HG03045 (cell line): ENCODE data around the gene BACE2.

ENCODE experiments used
- ATAC-seq: cut with Tn5 transposase; IDR thresholded peaks from one replicate; pipeline ENCODE4 v1.9.1; 2021; ENCODE audit warnings: mild to moderate bottlenecking, moderate library complexity; ENCODE audit not compliant: unreplicated experiment

The BACE2 gene

DNA sequence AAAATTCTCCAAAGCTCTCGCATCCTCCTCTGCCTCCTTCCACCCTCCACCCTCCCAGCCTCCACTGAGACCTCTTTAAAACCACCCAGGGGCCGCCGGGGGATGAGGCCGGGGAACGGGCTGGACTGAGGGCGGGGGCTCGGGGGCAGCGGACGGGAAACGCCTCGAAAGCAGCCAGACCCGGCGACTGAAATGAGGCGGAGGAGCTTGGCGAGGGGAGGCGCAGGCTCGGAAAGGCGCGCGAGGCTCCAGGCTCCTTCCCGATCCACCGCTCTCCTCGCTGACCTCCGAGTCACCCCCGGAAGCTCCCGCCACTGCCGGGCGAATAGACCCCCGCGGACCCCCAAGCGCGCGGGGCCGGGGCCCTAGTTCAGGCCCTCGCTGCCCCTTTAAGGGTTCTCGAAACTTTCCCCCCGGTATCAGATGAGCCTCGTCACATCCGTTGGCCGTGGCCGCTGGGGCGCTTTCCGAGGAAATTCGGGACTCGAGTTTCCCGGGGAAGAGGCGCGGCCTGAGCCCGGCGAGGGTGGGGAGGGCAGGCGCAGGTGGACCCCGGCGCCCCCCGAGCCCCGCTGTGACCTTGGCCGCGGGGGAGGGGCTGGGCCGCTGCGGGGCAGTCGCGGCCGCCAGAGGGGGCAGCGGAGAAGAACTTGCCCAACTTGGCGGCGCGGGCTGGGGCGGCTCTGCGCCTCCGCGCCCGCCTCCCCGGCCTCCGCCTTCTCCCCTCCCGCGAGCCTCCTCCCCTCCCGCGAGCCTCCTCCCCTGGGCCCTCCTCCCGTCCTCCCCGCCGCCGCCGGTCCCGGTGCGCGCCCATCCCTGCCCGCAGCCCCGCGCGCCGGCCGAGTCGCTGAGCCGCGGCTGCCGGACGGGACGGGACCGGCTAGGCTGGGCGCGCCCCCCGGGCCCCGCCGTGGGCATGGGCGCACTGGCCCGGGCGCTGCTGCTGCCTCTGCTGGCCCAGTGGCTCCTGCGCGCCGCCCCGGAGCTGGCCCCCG is at the start of gene BACE2:
Gene BACE2 (plus strand): TSS at position 813 of the 995 bp plus-strand sequence. CDS start 104 bp downstream, at position 917.
- no peak for ATAC-seq

DNA sequence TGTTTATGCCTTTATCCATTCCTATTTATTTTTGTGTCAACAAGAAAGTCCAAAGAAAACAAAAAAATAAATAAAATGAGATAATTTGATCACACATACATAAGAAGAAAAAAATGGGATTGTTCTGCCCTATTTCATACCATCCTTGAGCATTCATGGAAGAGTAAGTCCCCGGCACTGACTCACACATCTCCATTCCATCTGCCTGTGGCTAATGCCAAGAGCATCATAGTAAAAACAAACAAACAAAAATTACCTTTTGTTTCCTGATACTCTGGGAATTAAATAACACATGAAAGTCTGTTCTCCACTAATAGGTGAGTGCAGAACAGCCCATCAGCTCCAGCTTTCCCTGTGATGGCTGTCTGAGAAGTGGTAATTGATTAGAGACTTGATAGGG is 48.1 kb upstream of the BACE2 start:
- no peak for ATAC-seq

DNA sequence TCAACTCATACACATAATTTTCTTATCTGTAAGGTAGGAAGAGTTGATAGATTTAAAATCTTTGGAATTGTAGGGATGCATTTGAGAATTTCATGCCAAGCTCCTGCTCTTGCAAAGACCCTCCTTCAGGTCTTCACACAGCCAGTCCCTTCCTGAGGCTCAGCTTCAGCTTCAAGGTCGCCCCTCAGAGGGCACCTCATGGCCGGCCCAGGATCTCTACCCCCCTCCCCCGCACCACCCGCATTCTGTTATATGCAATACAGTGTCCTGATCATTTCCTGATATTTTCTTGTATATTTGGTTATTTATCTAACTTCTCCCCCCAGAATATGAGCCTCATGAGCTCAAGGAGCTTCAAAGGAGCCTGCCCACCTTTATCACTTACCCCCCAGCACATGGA is 47.0 kb upstream of the BACE2 start:
- no peak for ATAC-seq

DNA sequence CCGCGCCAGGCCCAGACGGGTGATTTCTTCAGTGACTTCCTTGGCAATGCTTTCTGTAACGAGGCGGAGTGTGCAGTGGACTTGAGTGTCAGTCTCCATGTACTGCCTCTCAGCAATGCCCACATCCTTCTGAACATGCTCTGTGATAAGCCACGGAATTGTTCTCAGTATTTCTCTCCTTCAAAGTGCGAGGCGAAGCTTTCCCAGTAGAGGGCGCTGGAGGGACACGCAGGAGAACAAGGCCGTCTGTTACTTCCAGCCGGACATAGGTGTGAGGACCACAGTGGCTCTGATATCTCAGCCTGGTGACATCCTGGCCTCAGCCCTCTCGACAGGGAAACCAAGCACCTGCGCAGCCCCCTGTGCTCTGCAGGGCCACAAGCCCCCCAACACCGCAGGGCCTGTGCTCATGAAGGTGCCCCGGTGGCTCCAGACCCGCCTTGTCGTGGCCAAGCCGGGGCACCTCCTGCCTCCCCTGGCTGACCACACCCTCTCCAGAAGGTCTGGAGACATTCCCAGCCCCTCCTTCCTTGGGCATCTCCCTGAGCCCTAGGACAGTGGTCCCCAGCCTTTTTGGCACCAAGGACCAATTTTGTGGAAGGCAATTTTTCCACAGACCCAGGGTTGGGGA is 46.1 kb upstream of the BACE2 start:
- ATAC-seq = no peak

DNA sequence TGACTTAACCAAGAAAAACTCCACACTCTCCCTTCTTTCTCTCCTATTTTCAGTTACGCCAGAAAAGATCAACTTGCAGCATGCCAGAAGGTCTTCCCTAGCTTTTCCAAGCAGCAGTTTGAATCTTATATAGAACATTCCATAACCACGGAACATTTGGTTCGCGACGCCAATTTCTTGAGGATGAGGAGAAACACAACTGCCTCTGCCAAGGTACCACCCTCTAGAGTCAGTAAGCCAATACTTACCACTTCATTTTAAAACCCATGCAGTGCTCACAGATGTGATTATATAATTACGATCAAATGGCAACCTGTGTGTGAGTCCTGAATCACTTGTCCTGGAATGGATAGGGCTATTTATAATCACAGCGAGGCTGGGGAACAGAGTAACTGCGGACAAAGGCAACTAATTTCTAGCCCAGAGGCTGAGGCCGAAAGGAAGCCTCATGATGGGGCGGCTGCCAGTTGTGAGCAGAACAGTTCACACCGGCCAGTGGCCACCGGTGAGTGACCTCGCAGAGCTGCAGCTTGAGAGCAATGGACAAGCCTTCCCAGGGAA is 43.2 kb upstream of the BACE2 start:
- no peak for ATAC-seq

DNA sequence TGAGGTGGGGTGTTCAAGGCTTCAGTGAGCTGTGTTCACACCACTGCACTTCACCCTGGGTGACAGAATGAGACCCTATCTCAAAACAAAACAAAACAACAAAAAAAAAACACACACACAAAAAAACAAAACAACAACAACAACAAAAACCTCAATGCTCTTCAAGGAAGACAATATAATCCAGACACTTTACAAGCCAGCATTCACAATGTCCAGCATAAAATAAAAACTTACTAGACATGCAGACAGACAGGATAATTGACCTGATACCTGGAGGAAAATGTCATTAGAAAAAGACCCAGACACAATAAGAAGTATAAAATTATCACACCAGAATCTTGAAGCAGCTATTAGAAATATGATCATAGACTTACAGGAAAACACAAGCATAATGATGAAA is 39.0 kb upstream of the BACE2 start:
- no peak for ATAC-seq

DNA sequence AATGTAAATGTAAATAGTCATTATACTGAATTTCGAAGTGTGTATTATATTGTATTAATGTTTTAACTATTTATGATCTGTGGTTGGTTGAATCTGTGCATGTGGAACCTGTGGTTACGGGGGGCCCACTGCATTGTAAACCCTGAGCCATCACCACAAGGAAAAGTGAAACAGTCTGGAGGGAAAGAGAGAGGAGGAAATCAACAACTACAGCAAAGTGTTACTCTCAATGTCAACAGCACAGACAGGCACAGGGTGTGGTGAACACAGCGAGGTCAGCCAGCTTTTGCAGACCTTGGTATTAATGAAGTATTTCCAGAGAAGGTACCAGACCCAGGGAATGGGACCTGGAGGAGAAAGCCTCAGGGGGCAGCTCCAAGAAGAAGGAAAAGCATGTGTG is 37.1 kb upstream of the BACE2 start:
- no peak for ATAC-seq

DNA sequence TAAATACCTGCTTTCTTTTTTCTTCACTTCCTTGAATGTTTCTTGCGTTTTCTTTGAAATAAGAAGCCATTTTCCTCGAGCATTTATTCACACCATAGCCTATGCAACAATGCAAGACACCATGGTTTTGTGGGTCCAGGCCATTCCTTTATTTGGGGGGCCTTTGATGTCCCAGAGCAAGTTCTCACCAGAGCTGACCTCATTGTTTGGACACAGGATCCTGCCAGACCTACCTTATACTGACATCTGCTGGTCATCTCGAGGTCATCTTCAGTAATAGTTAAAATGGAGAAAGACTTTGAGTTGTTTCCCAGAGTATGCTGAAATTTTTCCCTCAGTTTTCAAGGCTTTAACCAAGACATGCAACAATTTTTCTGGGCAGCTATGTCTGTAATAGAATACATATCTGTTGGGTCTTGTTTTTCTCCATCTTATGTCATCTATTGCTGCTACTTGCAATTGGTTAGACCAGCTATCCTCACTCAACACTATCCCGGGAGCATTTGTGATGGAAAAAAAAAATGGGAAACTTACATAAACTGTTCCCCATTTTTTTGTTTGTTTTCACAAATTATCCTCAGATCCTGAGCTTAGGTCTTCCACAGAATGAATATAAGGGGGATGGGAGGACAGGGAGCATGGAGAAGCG is 34.0 kb upstream of the BACE2 start:
- no peak for ATAC-seq

DNA sequence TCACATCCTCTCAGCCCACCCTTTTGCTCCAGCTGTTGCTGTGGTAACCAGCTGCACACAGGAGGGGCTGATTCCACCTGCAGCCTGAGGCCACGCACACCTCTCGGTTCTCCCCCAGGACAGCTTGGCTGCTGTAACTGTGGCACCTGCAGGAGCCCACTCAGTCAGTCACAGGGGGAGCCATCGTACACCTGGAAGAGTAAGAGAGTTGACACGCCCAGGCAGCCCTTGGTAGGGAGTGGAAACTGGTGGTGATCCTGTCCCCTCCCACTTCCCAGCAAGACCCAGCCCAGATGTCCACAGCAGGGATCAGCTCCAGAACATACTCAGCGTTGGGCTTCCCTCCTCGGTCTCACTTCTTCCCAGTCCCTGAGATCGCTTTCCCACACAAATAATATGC is 32.2 kb upstream of the BACE2 start:
- ATAC-seq = no peak

DNA sequence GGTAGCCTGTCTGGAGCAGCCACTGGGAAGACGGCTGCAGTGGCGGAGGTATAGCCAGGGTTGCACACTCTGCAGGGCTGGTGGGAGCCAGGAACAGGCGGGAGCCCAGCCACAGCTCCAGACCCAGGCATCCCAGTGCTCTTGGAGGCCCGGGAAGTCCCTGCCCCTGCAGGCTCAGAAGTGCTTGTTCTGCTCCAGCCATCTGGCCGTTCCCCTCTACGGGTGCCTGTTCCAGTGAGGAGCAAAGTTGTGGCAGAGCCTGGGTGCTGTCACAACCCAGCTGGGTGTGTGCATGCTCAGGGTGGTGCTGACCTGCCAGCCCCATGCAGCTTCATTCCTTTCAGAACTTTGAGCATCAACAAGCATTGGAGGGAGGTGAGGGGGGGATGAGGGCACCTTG is 31.7 kb upstream of the BACE2 start:
- ATAC-seq = no peak

DNA sequence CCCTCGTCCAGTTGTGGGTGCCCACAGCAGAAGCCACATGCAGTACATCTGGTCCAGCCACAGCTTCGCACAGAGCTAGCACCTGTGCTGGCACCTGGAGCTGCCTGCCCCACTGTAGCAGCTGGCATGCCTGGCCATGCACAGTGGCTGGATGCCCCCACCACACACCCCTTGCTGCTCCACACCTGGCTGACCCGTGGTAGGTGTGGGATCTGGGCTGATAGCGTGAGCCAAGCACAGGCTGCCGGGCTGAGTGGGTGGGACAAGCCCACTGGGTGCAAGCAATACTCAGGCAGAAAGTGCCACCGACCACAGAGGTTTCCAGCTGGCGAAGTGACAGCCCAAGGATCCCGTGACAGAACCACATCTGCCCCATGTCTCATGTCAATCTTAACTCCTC is 30.6 kb upstream of the BACE2 start:
- ATAC-seq = no peak

DNA sequence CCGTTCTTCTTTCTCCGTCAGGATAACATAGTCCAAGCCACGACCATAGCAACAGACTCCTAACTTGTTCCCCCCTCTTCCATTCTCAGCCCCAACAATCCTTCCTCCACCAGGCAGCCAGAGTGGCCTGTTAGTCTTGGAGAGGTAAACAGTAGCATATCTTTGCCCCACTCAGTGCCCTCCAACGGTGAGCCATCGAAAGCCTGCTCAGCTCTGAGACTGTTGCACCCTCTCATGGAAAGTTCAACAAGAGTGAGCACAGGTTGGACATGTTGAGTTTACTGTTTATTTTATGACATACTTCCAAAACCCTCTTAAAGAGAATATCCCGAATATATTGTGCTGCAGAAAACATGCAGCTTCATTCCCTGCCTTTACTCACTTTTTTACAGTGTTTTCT is 30.1 kb upstream of the BACE2 start:
- ATAC-seq = no peak

DNA sequence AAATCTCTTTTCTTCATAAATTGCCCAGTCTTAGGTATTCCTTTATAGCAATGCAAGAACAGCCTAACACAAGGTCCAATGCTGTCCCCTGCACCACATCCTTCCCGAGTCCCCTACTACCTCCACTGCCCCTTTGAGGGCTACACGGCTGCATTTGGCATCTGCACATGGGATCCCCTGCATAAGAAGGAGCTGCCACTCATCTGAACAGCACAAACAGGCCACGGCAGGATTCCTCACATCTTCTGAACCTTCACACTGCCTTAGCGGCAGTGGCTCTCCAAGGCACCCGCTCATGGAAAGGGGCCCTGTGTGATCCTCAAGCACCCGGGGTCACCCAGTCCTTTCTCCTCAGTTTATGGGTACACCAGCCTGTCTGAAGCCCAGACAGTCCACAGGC is 29.2 kb upstream of the BACE2 start:
- no peak for ATAC-seq

DNA sequence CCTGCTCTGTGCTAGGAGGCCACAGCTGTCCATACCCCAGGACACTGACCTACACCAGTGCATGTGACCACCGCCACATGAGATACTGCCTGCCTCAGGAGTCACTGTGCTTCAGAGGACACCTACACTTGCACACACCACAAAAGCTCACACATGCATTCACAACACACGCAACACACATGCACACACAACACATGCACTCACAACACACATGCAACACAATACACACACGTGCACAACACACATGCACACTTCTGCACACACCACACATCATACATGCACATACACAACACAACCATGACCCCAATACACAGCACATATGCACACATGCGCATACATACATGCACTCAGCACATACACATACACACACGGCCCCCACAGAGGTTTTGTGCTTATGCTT is 28.7 kb upstream of the BACE2 start:
- ATAC-seq = no peak

DNA sequence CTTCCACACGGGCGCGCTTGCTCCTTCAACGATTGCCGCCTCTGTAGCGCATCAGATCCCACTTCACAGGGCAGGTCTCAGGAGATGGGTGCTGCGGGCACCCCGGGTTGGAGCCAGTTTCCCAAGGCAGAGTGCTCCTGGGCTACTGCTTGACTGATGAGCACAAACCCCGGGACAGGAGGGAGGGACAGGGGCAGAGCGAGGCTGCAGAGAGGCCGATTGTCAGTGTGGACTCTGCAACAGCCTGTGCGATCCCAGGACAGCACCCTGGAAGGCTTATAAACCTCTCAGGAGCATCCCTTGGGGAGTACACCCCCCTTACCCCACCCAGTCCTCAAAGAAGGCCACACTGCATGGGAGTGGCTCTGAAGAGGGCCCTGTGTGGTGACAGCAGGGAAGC is 28.0 kb upstream of the BACE2 start:
- ATAC-seq = no peak

DNA sequence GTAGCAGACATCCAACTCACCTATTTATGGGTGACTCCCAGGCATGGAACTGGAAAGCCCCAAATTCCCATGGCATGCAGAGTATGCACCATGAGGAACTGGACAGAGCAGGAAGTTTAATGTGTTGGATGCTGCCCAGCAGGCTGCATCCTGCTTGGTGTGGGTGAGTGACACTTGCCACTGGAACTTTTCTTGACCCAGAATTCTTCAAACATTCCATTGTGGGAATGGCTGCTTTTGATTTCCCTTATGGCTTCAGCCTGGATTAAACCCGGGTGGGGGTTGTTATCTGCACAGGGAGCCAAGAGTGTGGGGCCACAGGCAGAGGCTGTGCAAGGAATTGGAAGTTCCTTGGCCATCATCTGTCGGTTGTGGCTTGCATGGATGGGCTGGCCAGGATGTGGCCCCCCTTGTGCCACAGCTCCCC is 26.9 kb upstream of the BACE2 start:
- ATAC-seq = no peak

DNA sequence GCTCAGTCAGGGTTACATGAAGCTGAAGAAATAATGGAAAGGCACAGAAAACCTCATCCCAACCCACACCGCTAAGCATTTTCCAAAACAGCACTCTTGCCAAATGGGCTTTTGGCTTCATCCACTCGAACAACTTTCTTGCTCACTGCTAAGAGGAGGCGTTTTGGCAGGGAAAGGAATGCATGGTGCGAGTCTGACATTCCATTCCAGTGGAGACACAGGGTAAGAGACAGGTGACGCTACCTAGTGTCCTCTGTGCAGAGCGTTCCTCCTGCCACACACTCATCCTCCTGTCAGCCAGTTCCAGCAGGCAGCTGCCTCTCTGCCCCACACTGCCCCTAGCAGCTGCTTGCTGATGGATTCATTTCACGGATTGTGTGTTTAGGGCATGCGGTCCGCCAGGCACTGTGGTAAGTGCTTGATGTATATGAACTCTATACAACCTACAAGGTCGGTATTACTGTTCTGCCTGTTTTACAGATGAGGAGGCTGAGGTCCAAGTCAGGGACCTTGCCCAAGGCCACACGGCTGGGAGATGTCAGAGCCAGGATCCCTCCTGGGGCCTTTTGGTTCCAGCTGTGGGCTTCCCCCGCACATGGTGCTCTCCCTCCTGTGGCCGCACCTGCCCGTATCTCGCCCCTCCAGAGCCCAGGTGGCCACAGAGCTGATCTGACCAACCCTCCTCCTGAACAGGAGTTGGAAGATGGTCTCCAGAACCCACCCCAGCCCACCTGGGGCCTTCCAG is 25.7 kb upstream of the BACE2 start:
- no peak for ATAC-seq

DNA sequence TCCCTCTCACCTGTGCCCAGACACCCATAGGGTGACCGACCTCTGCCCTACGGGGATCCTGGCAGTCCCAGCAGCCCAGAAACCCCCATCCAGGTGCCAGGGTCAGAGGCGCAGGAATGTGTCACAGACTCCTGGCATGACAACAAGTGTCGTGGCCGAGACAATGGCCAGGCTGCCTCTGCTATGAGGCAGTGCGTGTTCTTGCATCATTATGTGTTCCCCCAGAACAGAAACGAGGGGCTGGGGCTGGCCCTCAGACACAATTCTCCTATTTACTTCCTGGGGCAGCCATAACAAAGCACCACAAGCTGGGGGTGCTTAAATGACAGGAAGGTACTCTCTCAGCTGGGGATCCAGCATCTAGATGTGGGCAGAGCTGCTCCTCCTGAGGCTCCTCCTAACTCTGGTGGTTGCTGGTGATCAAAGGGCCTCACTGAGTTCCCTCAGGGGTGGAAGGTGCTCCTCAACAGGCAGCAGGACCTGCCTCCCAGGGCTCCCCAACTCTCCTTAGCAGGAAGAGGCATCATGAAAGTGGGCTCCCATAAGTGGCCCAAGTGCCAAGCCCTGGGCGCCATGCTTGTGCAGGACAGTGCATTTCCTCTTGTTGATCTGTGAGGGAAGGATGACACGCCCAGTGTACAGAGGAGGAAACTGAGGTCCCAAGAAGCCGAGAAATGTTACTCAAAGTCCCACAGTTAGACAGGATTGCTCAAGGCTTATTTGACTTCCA is 24.2 kb upstream of the BACE2 start:
- ATAC-seq = no peak

DNA sequence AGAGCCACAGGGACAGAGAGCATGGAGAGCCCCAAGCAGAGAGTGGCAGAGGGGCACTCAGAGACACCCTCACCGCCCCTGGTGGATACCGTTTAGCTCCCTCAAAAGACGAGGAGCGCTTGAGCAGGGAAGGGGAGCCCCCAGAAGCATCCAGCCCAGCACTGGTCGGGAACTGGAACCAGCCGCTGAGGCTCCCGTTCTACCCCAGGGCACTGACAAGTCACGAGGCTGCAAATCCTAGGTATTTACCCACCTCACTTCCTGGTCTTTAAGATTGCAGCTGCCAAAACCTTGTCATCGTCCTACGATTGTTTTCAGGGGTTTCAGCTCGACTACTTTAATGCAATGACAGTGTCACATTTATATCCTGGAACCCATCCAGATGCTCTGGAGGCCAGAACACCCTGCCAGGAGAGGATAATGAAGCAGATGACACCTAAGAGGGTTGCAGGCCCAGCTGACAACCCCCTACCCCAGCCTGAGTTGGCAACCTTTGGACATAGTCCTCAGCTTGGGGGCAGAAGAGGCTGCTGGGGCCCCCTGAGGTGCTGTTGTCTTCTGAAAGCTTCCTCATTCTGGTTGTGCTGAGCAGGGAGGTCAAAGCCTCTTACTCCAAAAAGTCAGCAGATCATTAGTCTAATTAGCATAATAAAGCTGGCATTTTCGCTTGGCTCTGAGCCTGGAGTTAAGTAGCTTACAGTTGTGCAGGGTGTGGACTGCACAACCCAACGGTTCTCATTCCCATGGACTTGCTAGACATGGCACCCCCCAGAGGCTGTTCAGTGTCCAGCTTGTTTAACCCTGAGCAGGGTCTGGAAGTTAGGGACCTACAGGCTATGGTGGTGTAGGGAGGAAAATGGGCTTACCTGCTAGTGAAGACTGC is 20.6 kb upstream of the BACE2 start:
- ATAC-seq = no peak
